GM19351 (cell line): ENCODE results near the gene PHF13.
"Not testable (repeated sequence)": the region's sequence is repeated elsewhere in the genome, so short reads cannot be mapped to it uniquely, and the experiment has no call there.

Experiments used
- ATAC-seq: cut with Tn5 transposase; IDR thresholded peaks from one replicate; pipeline ENCODE4 v1.9.1; 2021; ENCODE audit warnings: mild to moderate bottlenecking, moderate library complexity; ENCODE audit not compliant: unreplicated experiment

The PHF13 gene

DNA sequence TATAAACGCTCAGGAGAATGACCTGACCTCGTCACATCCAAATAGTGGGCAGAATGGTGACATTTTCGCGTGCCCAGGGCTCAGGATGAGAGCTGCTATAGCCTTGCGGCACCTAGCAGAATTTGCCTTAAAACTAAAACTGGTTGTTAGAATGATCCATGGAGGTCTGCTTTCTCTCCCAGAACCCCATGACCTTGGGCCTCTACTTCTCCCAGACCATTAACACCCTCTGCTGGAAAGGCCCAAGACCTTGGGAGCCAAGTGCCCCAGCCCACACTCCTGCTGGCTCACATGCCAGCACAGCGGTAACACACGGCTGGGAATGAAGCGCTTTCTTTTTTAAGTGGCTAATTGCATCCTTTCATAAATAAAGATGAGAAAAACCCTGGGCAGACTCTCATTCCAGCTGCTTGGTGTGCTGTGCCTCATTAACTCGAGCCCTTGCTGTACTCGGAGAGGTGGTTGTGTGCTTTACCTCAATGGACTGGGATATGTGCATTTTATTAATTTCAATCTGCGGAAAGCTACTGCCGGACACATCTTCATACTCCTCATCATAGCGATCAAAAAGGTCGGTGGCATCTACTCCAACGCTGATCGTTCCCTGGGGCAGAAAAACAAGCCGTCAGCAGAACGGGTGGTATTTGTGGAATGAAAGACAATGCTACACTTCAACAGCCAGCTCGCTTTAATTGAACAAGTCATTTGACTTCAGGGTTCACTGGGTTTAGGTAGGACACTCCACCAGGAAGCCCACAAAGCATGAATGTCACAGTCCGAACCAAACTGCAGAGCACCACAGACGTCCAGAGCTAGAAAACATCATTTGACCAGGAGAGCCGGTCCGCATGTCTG, 40.1 kb downstream of the PHF13 start:
- no peak for ATAC-seq

DNA sequence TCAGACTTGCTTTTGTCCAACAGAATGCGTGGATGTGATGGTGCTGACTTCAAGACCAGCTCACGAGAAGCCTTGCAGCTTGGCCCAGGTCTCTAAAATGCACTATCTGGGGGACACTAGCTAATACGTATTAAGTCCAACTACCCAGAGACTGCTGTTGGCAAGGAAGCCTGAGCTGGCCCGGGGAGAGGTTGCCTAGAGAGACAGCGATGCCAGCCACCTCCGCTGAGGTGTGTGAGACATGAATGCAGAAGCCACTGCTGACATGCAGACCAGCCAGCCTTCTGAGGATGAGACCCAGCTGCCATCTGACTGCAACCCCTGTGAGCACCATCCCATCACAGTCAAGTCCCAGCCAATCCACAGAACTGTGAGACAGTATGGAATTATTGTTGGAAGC, 43.6 kb downstream of the PHF13 start:
- ATAC-seq, result no peak

GRCh38 chr1:6658359-6659060, 45.0 kb downstream of the PHF13 start:
- ATAC-seq, result no peak

DNA sequence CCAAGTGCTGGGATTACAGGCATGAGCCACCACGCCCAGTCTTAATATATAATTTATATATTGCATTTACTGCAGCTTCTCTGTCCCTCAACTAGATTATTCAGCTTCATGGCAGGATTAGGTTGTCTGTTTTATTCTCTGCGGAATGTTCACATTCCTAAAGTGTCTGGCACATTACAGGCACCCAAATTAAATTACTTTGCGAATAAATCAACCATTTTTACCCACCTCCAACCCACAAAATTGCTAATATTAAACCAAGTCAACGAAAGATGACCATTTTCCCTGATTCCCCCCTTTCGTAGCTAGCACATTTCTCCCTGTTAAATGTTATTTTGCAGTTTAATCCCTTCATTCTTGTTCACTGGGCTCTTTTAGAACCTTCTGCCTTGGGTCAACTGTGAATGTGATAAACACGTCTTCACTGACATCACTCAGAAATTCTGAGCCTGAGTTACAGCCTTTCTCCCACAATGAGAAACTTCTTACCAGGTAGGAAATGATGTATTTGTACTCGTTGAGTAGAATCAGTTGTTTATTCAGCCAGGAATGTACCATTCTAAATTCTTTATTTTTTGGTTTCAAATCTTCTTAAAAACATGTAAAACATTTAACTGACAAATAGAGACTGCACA, 47.0 kb downstream of the PHF13 start:
- ATAC-seq, result no peak

DNA sequence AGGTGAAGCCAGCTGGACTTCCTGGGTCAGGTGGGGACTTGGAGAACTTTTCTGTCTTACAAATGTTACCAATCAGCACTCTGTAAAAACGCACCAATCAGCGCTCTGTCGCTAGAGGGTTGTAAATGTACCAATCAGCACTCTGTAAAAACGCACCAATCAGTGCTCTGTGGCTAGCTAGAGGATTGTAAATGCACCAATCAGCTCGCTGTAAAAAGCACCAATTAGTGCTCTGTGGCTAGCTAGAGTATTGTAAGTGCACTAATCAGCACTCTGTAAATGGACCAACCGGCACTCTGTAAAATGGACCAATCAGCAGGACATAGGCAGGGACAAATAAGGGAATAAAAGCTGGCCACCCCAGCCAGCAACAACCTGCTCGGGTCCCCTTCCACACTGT, 48.9 kb downstream of the PHF13 start:
- ATAC-seq, result not testable (repeated sequence)

DNA sequence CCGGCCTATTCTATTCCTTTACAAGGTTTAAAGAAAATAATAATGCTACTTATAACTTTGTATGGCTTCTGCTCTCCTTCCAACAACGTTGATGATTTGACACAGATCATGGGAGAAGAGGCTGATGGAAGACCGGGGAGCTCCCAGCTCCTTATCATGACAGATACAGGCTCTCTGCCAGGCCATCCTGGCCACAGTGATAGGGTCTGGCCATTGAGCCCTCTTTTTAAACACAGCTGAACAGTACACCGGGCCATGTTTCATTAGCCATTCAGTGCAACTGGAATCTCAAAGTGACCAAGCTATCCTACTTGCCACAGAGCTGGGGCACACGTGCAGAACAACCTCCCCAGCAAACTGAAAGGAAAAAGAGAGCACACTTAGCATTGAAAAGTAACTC, 53.2 kb downstream of the PHF13 start:
- ATAC-seq, result no peak

DNA sequence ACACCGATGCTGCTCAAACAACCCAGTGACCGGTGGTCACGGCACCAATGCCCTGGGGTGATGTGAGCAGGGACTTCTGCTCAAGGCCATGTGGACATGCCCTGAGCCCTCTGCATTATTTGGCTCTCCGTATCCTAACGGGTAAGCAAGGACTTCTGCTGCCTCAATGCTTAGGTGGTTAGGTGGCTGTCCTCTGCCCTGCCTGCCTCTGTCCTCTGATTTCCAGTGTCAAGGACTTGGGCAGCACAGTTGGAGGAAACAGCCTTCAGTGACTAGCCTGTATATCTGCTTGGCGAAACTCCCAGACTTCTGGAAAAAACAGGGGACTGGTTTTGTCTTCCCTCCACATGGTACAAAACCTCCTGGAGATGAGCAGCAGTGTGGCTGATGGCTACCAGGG, 53.6 kb downstream of the PHF13 start:
- no peak for ATAC-seq

- no peak for ATAC-seq
Observed at GRCh38 chr1:6668503-6668902, 55.0 kb downstream of the PHF13 start.

DNA sequence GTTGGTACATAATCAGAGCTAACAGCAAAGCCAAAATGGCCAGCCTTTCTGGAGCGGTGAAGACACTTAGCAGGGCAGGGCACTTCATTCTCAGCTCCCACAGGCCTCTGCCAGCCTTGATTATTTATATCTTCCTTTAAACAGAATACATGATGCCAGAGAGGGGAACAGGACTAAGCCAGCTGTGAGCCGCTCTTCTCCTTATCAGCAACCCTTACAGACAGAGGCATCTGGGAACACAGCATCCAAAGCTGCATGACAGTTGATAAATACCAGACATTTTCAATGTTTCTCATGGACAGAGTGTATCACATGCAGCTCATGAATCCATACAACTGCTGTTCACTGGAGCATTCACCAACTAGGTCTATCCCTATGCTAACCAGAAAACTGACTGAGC, 59.0 kb downstream of the PHF13 start:
- no peak for ATAC-seq
